Lower leg skin (tissue), 4 donors: ENCODE data around the gene NPS. TPM values are rescaled to one million over a fixed set of nuclear protein-coding genes. Genes with fewer than 3 reads are reported as not detected.

ENCODE experiments used
- DNase-seq, 2 donors: peaks; one replicate each; pipeline ENCODE4 v3.0.0-alpha.2; 2019; ENCODE audit warnings: low spot score in 2 of 2
- H3K4me3 ChIP-seq: fragments of 200-600 bp; sonication (generic); 2 replicates; pipeline ENCODE4 v1.5.1; 2017; ENCODE audit warnings: mild to moderate bottlenecking, low read depth; ENCODE audit not compliant: poor library complexity, severe bottlenecking
- CTCF ChIP-seq, 3 donors: fragments of 450-650 bp; IDR thresholded peaks; one replicate each; pipeline ENCODE4 v1.5.1; 2016; ENCODE audit warnings: antibody characterized with exemption in 3 of 3, mild to moderate bottlenecking in 3 of 3, moderate library complexity in 2 of 3
- POLR2A ChIP-seq, 2 donors: fragments of 450-650 bp; IDR thresholded peaks; one replicate each; pipeline ENCODE4 v1.6.1; 2016 to 2017; ENCODE audit warnings: antibody characterized with exemption in 2 of 2, mild to moderate bottlenecking in 1 of 2, moderate library complexity in 1 of 2
- WGBS, 2 donors: methylation state at CpG; one replicate each; pipeline ENCODE4 v1.1.5; 2018; 5-methylcytosine and 5-hydroxymethylcytosine counted together
- intact Hi-C: fragments of 100-400 bp; cut with DNase I; formaldehyde crosslinking; loops from one replicate; pipeline ENCODE4 v1.15.0; 2023; ENCODE audit warnings: low total_unique reads
- total RNA-seq, 4 donors: library from RNA; depleted of rRNA; stranded (reverse); fragments of >200 nt; gene quantifications; one replicate each; pipeline ENCODE4 v1.1.0, GENCODE V29; 2016

NPS gene
- total RNA-seq, 4 donors from 2014 or later: not detected

- TF ChIP-seq CTCF (IDR thresholded peaks at IDR 0.05) (no peak), POLR2A (IDR thresholded peaks at IDR 0.05) (no peak)
- no peak for DNase-seq
- 91% methylated on average over 5 of the region's 5 CpGs for WGBS, 2 donors
- no peak overlapping the region for H3K4me3 ChIP-seq
- intact Hi-C loops: no loop called here
Observed at GRCh38 chr10:127532659-127533058, 16.4 kb upstream of the NPS start.

- WGBS, 2 donors: 82 to 85% methylated on average over 6 of the region's 6 CpGs
- TF ChIP-seq POLR2A (IDR thresholded peaks at IDR 0.05) (no peak), CTCF (IDR thresholded peaks at IDR 0.05) (no peak)
- DNase-seq: no peak
- intact Hi-C loops: no loop called here
- no peak overlapping the region for H3K4me3 ChIP-seq
Observed at GRCh38 chr10:127534074-127534473, 15.0 kb upstream of the NPS start.

- intact Hi-C loops: no loop called here
- no peak overlapping the region for H3K4me3 ChIP-seq
- 91% methylated on average over 1 of the region's 1 CpG for WGBS, 2 donors
- no peak for TF ChIP-seq CTCF (IDR thresholded peaks at IDR 0.05)
- no peak for TF ChIP-seq POLR2A (IDR thresholded peaks at IDR 0.05)
- no peak for DNase-seq
Observed at GRCh38 chr10:127534496-127534895, 14.6 kb upstream of the NPS start.

- TF ChIP-seq POLR2A (IDR thresholded peaks at IDR 0.05) (no peak), CTCF (IDR thresholded peaks at IDR 0.05) (no peak)
- H3K4me3 ChIP-seq: no peak overlapping the region
- intact Hi-C loops: no loop called here
- WGBS, 2 donors: 59 to 66% methylated on average over 8 of the region's 8 CpGs
- DNase-seq: no peak
Observed at GRCh38 chr10:127535802-127536515, 13.2 kb upstream of the NPS start.

- TF ChIP-seq CTCF (IDR thresholded peaks at IDR 0.05): no peak
- DNase-seq: no peak
- WGBS, 2 donors: 85 to 91% methylated on average over 19 to 21 of the region's 21 CpGs
- no peak overlapping the region for H3K4me3 ChIP-seq
- intact Hi-C loops: no loop called here
Observed at GRCh38 chr10:127536972-127537760, 11.9 kb upstream of the NPS start.
